Trophoblast cell (in vitro differentiated cells and primary cell): ENCODE results near the gene PLRG1.

Source experiments
- DNase-seq, 2 donors: peaks; one replicate each; pipeline ENCODE4 v3.0.0-alpha.2; 2016
- H2AFZ ChIP-seq: 2 replicates; pipeline ENCODE4 v1.6.1; 2013; ENCODE audit warnings: low read length, moderate library complexity, mild to moderate bottlenecking; ENCODE audit not compliant: insufficient read depth, poor library complexity
- H2AK5ac ChIP-seq: 2 replicates; pipeline ENCODE4 v1.6.1; 2013; ENCODE audit warnings: mild to moderate bottlenecking, low read length
- H2BK120ac ChIP-seq: 2 replicates; pipeline ENCODE4 v1.6.1; 2013; ENCODE audit warnings: low read length, mild to moderate bottlenecking, moderate library complexity; ENCODE audit not compliant: insufficient read depth, poor library complexity
- H2BK12ac ChIP-seq: 2 replicates; pipeline ENCODE4 v1.6.1; 2013; ENCODE audit warnings: mild to moderate bottlenecking, low read length, moderate library complexity
- H2BK5ac ChIP-seq: 2 replicates; pipeline ENCODE4 v1.6.1; 2013; ENCODE audit warnings: low read length, low read depth, moderate library complexity, mild to moderate bottlenecking; ENCODE audit not compliant: poor library complexity
- H3K14ac ChIP-seq: 2 replicates; pipeline ENCODE4 v1.6.1; 2013; ENCODE audit warnings: mild to moderate bottlenecking, low read length
- H3K18ac ChIP-seq: 2 replicates; pipeline ENCODE4 v1.6.1; 2013; ENCODE audit warnings: mild to moderate bottlenecking, low read length
- H3K23ac ChIP-seq: 2 replicates; pipeline ENCODE4 v1.6.1; 2013; ENCODE audit warnings: low read length
- H3K27ac ChIP-seq: 2 replicates; pipeline ENCODE4 v1.5.1; 2013; ENCODE audit warnings: low read depth, mild to moderate bottlenecking, inconsistent platforms, low read length, moderate library complexity
- H3K27me3 ChIP-seq: 2 replicates; pipeline ENCODE4 v1.6.1; 2013; ENCODE audit warnings: inconsistent platforms, mild to moderate bottlenecking, low read length, moderate library complexity; ENCODE audit not compliant: insufficient read depth
- H3K36me3 ChIP-seq, 2 experiments: 1 replicate in 1 of 2; 2 replicates in 1 of 2; pipeline ENCODE4 v1.6.1; 2013; ENCODE audit warnings: low read length in 2 of 2, mild to moderate bottlenecking in 2 of 2, moderate library complexity in 1 of 2; ENCODE audit not compliant: insufficient read depth in 2 of 2, control insufficient read depth in 1 of 2
- H3K4ac ChIP-seq: 2 replicates; pipeline ENCODE4 v1.6.1; 2013; ENCODE audit warnings: low read depth, mild to moderate bottlenecking, low read length, moderate library complexity
- H3K4me1 ChIP-seq, 2 experiments: 1 replicate in 1 of 2; 2 replicates in 1 of 2; pipeline ENCODE4 v1.6.1; 2013; ENCODE audit warnings: low read length in 2 of 2, mild to moderate bottlenecking in 2 of 2, moderate library complexity in 1 of 2; ENCODE audit not compliant: insufficient read depth in 2 of 2, control insufficient read depth in 1 of 2
- H3K4me2 ChIP-seq: 2 replicates; pipeline ENCODE4 v1.6.1; 2013; ENCODE audit warnings: inconsistent platforms, mild to moderate bottlenecking, low read length, moderate library complexity
- H3K4me3 ChIP-seq: 2 replicates; pipeline ENCODE4 v1.5.1; 2013; ENCODE audit warnings: mild to moderate bottlenecking, low read depth, low read length, inconsistent platforms
- H3K79me1 ChIP-seq: one replicate; pipeline ENCODE4 v1.6.1; 2013; ENCODE audit warnings: low read length
- H3K79me2 ChIP-seq: 2 replicates; pipeline ENCODE4 v1.6.1; 2013; ENCODE audit warnings: low read length, mild to moderate bottlenecking; ENCODE audit not compliant: control insufficient read depth, insufficient read depth, poor library complexity
- H3K9ac ChIP-seq: 2 replicates; pipeline ENCODE4 v1.6.1; 2013; ENCODE audit warnings: mild to moderate bottlenecking, low read length
- H3K9me3 ChIP-seq: 2 replicates; pipeline ENCODE4 v1.6.1; 2013; ENCODE audit warnings: low read depth, mild to moderate bottlenecking, control low read depth, inconsistent platforms, low read length; ENCODE audit not compliant: insufficient read depth
- H4K12ac ChIP-seq: 2 replicates; pipeline ENCODE4 v1.6.1; 2013; ENCODE audit warnings: low read depth, mild to moderate bottlenecking, low read length, moderate library complexity
- H4K8ac ChIP-seq: 2 replicates; pipeline ENCODE4 v1.6.1; 2013; ENCODE audit warnings: low read depth, mild to moderate bottlenecking, low read length, moderate library complexity
- H4K91ac ChIP-seq: one replicate; pipeline ENCODE4 v1.6.1; 2013; ENCODE audit warnings: low read depth, mild to moderate bottlenecking, low read length, moderate library complexity
- WGBS: extraction: QIAGEN DNeasy Blood & Tissue Kit; methylation state at CpG from one replicate; pipeline ENCODE4 v1.1.7; 2013; ENCODE audit warnings: missing lambda C conversion rate; ENCODE audit not compliant: insufficient read length, insufficient coverage; ENCODE audit errors: extremely low coverage; 5-methylcytosine and 5-hydroxymethylcytosine counted together

PLRG1 gene

DNA sequence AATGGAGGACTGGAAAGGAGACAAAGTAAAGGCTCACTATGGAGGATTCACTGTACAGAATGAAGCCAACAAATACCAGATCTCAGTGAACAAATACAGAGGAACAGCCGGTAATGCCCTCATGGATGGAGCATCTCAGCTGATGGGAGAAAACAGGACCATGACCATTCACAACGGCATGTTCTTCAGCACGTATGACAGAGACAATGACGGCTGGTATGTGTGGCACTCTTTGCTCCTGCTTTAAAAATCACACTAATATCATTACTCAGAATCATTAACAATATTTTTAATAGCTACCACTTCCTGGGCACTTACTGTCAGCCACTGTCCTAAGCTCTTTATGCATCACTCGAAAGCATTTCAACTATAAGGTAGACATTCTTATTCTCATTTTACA lies 19.4 kb upstream of the PLRG1 start:
- H4K91ac ChIP-seq: no peak overlapping the region
- H2BK5ac ChIP-seq: no peak overlapping the region
- no peak overlapping the region for H3K4me3 ChIP-seq
- H3K14ac ChIP-seq: no peak overlapping the region
- no peaks in the 10 kb centered on the region for H3K27me3 ChIP-seq
- DNase-seq: peak; percentile 44 to 76
- no peaks in the 10 kb centered on the region for H3K36me3 ChIP-seq
- H2BK12ac ChIP-seq: no peak overlapping the region
- no CpG with 5 or more reads among the region's 5 CpGs for WGBS
- H3K4ac ChIP-seq: no peak overlapping the region
- no peak overlapping the region for H3K27ac ChIP-seq
- H4K12ac ChIP-seq: no peak overlapping the region
- no peaks in the 10 kb centered on the region for H3K4me1 ChIP-seq
- no peak overlapping the region for H2BK120ac ChIP-seq
- no peak overlapping the region for H4K8ac ChIP-seq
- H3K79me2 ChIP-seq: no peaks in the 10 kb centered on the region
- no peaks in the 10 kb centered on the region for H3K79me1 ChIP-seq
- H3K9ac ChIP-seq: no peak overlapping the region
- H2AK5ac ChIP-seq: no peak overlapping the region
- no peak overlapping the region for H2AFZ ChIP-seq
- no peak overlapping the region for H3K18ac ChIP-seq
- H3K23ac ChIP-seq: no peak overlapping the region
- no peaks in the 10 kb centered on the region for H3K9me3 ChIP-seq
- H3K4me2 ChIP-seq: no peak overlapping the region

DNA sequence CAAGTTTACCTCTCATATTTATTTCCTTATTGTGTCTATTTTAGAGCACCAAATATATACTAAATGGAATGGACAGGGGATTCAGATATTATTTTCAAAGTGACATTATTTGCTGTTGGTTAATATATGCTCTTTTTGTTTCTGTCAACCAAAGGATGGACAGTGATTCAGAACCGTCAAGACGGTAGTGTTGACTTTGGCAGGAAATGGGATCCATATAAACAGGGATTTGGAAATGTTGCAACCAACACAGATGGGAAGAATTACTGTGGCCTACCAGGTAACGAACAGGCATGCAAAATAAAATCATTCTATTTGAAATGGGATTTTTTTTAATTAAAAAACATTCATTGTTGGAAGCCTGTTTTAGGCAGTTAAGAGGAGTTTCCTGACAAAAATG lies 18.8 kb upstream of the PLRG1 start:
- no peak overlapping the region for H2BK12ac ChIP-seq
- no CpG with 5 or more reads among the region's 3 CpGs for WGBS

DNA sequence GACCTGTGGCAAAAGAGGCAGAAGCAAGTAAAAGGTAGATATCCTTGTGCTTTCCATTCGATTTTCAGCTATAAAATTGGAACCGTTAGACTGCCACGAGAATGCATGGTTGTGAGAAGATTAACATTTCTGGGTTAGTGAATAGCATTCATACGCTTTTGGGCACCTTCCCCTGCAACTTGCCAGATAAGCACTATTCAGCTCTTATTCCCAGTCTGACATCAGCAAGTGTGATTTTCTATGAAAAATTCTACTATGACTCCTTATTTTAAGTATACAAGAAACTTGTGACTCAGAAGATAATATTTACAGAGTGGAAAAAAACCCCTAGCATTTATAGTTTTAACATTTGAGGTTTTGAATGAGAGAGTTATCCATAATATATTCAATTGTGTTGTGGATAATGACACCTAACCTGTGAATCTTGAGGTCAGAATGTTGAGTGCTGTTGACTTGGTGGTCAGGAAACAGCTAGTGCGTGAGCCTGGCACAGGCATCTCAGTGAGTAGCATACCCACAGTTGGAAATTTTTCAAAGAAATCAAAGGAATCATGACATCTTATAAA lies 16.5 kb upstream of the PLRG1 start:
- Histone ChIP-seq H3K4me1 (no peaks in the 10 kb centered on the region), H2AFZ (no peak overlapping the region), H3K79me2 (no peaks in the 10 kb centered on the region), H3K27ac (no peak overlapping the region), H2AK5ac (no peak overlapping the region), H2BK120ac (no peak overlapping the region), H3K23ac (no peak overlapping the region), H3K4me3 (no peak overlapping the region), H3K9me3 (no peaks in the 10 kb centered on the region), H2BK5ac (no peak overlapping the region), H4K12ac (no peak overlapping the region), H3K4ac (no peak overlapping the region), H3K4me2 (no peak overlapping the region), H3K36me3 (no peaks in the 10 kb centered on the region), H3K18ac (no peak overlapping the region), H3K27me3 (no peaks in the 10 kb centered on the region), H3K9ac (no peak overlapping the region), H2BK12ac (no peak overlapping the region), H4K91ac (no peak overlapping the region), H4K8ac (no peak overlapping the region), H3K79me1 (no peaks in the 10 kb centered on the region), H3K14ac (no peak overlapping the region)
- WGBS: no CpG with 5 or more reads among the region's 5 CpGs
- no peak for DNase-seq

More for the DNA sequence above, 18.8 kb upstream of the PLRG1 start:
- H2BK5ac ChIP-seq: no peak overlapping the region
- H3K4ac ChIP-seq: no peak overlapping the region
- H3K4me2 ChIP-seq: no peak overlapping the region
- H3K4me3 ChIP-seq: no peak overlapping the region
- H3K9ac ChIP-seq: no peak overlapping the region
- H4K91ac ChIP-seq: no peak overlapping the region
- no peak overlapping the region for H3K14ac ChIP-seq
- H3K36me3 ChIP-seq: no peaks in the 10 kb centered on the region
- no peak overlapping the region for H2AFZ ChIP-seq
- H3K79me2 ChIP-seq: no peaks in the 10 kb centered on the region
- H4K8ac ChIP-seq: no peak overlapping the region
- no peak overlapping the region for H3K18ac ChIP-seq
- H4K12ac ChIP-seq: no peak overlapping the region
- no peaks in the 10 kb centered on the region for H3K27me3 ChIP-seq
- no peaks in the 10 kb centered on the region for H3K9me3 ChIP-seq
- no peak overlapping the region for H2AK5ac ChIP-seq
- no peak overlapping the region for H3K23ac ChIP-seq
- no peaks in the 10 kb centered on the region for H3K79me1 ChIP-seq
- H3K4me1 ChIP-seq: no peaks in the 10 kb centered on the region
- no peak overlapping the region for H2BK120ac ChIP-seq
- no peak for DNase-seq
- no peak overlapping the region for H3K27ac ChIP-seq

DNA sequence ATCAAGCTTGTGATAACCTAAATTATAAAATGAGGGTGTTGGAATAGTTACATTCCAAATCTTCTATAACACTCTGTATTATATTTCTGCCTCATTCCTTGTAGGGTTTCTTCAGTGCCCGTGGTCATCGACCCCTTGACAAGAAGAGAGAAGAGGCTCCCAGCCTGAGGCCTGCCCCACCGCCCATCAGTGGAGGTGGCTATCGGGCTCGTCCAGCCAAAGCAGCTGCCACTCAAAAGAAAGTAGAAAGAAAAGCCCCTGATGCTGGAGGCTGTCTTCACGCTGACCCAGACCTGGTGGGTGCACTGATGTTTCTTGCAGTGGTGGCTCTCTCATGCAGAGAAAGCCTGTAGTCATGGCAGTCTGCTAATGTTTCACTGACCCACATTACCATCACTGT lies 15.5 kb upstream of the PLRG1 start:
- Histone ChIP-seq H2BK120ac (no peak overlapping the region), H3K27me3 (no peaks in the 10 kb centered on the region), H2AK5ac (no peak overlapping the region), H2AFZ (no peak overlapping the region), H3K4ac (no peak overlapping the region), H4K8ac (no peak overlapping the region), H3K4me2 (no peak overlapping the region), H3K23ac (no peak overlapping the region), H3K18ac (no peak overlapping the region), H3K9me3 (no peaks in the 10 kb centered on the region), H4K12ac (no peak overlapping the region), H3K79me2 (no peaks in the 10 kb centered on the region), H3K14ac (no peak overlapping the region), H3K4me1 (no peaks in the 10 kb centered on the region), H3K79me1 (no peaks in the 10 kb centered on the region), H2BK12ac (no peak overlapping the region), H3K27ac (no peak overlapping the region), H2BK5ac (no peak overlapping the region), H4K91ac (no peak overlapping the region), H3K36me3 (no peaks in the 10 kb centered on the region), H3K4me3 (no peak overlapping the region), H3K9ac (no peak overlapping the region)
- WGBS: no CpG with 5 or more reads among the region's 6 CpGs
- no peak for DNase-seq
